Kidney (tissue), 14 donors: ENCODE measurements around the gene GPC3. TPM values are rescaled to one million over a fixed set of nuclear protein-coding genes. Genes with fewer than 3 reads are reported as not detected.

Source experiments
- DNase-seq, 5 donors: peaks; one replicate each; pipeline ENCODE4 v3.0.0-alpha.2; 2013 to 2020
- FAIRE-seq: peaks from 2 replicates; lab custom pipeline; 2012; peaks lifted over from hg19 to GRCh38; lab: Jason Lieb, UNC
- H3K27ac ChIP-seq, 2 donors: one replicate each; pipeline ENCODE4 v1.7.0; 2013; ENCODE audit warnings: low read depth in 2 of 2, low read length in 2 of 2, inconsistent platforms in 1 of 2
- H3K27me3 ChIP-seq: one replicate; pipeline ENCODE4 v1.7.1; 2013; ENCODE audit warnings: low read length, inconsistent platforms; ENCODE audit not compliant: control insufficient read depth, insufficient read depth
- H3K36me3 ChIP-seq, 3 donors: one replicate each; pipeline versions ENCODE4 v1.7.0 to v1.7.1; 2013; ENCODE audit warnings: low read length in 3 of 3, control low read depth in 1 of 3, inconsistent platforms in 1 of 3; ENCODE audit not compliant: insufficient read depth in 3 of 3, control insufficient read depth in 2 of 3
- H3K4me1 ChIP-seq, 3 donors: one replicate each; pipeline versions ENCODE4 v1.7.0 to v1.7.1; 2013; ENCODE audit warnings: low read length in 3 of 3, inconsistent platforms in 1 of 3, low read depth in 1 of 3; ENCODE audit not compliant: control insufficient read depth in 2 of 3, insufficient read depth in 2 of 3
- H3K4me3 ChIP-seq, 3 donors: one replicate each; pipeline versions ENCODE4 v1.7.0 to v1.8.1; 2013; ENCODE audit warnings: low read length in 3 of 3, control low read depth in 1 of 3, inconsistent platforms in 1 of 3
- H3K9ac ChIP-seq, 3 donors: one replicate each; pipeline versions ENCODE4 v1.7.0 to v1.7.1; 2013; ENCODE audit warnings: low read length in 3 of 3, control low read depth in 1 of 3, inconsistent platforms in 1 of 3
- H3K9me3 ChIP-seq, 3 donors: one replicate each; pipeline versions ENCODE4 v1.7.0 to v1.7.1; 2013; ENCODE audit warnings: low read length in 3 of 3, control low read depth in 1 of 3, inconsistent platforms in 1 of 3; ENCODE audit not compliant: control insufficient read depth in 2 of 3, insufficient read depth in 1 of 3
- CTCF ChIP-seq: IDR thresholded peaks from 3 replicates; pipeline ENCODE4 v1.5.1; 2012; ENCODE audit warnings: mild to moderate bottlenecking, moderate library complexity, borderline replicate concordance; ENCODE audit not compliant: insufficient read depth; ENCODE audit errors: extremely low read depth
- intact Hi-C: fragments of 100-400 bp; cut with DNase I; formaldehyde crosslinking; loops from one replicate; pipeline ENCODE4 v1.11.1; 2022
- polyA plus RNA-seq: library from polyadenylated mRNA; stranded (reverse); fragments of 350-450 nt; fragmentation: Illumina TruSeq; extraction: RNeasy Lipid Tissue Mini Kit (QIAGEN cat#74804); gene quantifications from one replicate; pipeline ENCODE4 v1.2.3, GENCODE V29; 2014; ENCODE audit warnings: low read depth, low replicate concordance; ENCODE audit not compliant: insufficient read depth
- total RNA-seq: library from RNA; stranded (reverse); fragmentation: NEBNext Ultra II Directional; extraction: Animal tissue kit (Norgen Biotek cat#: 25700); gene quantifications from one replicate; pipeline ENCODE4 v1.2.1, GENCODE V29; 2021
- donor health status: control.
- donor health status: control.
- donor health status: control.
- donor health status: control.
- donor health status: control.
- donor health status: DM: yes; HTN: yes; CAD: no.
- donor health status: Normal renal cell carcinoma (clear cell type).

Gene GPC3
- total and polyA plus RNA-seq, 2 donors from 2014 or later, result 43.0 to 52.5 TPM

GRCh38 chrX:133706890-133707289 lies 278.5 kb downstream of the GPC3 start:
- no peak overlapping the region for H3K4me3 ChIP-seq
- no peak overlapping the region for H3K9ac ChIP-seq
- no peak overlapping the region for H3K27ac ChIP-seq
- no peaks in the 10 kb centered on the region for H3K36me3 ChIP-seq
- no peak for TF ChIP-seq CTCF
- no peaks in the 10 kb centered on the region for H3K9me3 ChIP-seq
- H3K27me3 ChIP-seq, result no peaks in the 10 kb centered on the region
- intact Hi-C loops, result no loop called here
- no peaks in the 10 kb centered on the region for H3K4me1 ChIP-seq
- no peak for DNase-seq
- no peak for FAIRE-seq

- TF ChIP-seq CTCF, result no peak
- no peaks in the 10 kb centered on the region for H3K4me1 ChIP-seq
- FAIRE-seq (no peak), DNase-seq (no peak)
- intact Hi-C loops, result no loop called here
- no peaks in the 10 kb centered on the region for H3K36me3 ChIP-seq
- no peak overlapping the region for H3K4me3 ChIP-seq
- no peak overlapping the region for H3K9ac ChIP-seq
- H3K9me3 ChIP-seq, result no peaks in the 10 kb centered on the region
- peaks cover 4% of the 10 kb centered on the region for H3K27me3 ChIP-seq
- no peak overlapping the region for H3K27ac ChIP-seq
These were observed 283.2 kb downstream of the GPC3 start for GRCh38 chrX:133702230-133702629.

- Histone ChIP-seq H3K27ac (no peak overlapping the region), H3K9ac (no peak overlapping the region), H3K9me3 (no peaks in the 10 kb centered on the region), H3K4me1 (no peaks in the 10 kb centered on the region), H3K27me3 (peaks cover 7% of the 10 kb centered on the region), H3K36me3 (no peaks in the 10 kb centered on the region), H3K4me3 (no peak overlapping the region)
- no peak for TF ChIP-seq CTCF
- DNase-seq, result no peak
- intact Hi-C loops, result no loop called here
- no peak for FAIRE-seq
These were observed 286.2 kb downstream of the GPC3 start for GRCh38 chrX:133699023-133699728.
